ENCODE measurements around the gene PPP1R37. TPM values are rescaled to one million over a fixed set of nuclear protein-coding genes. Genes with fewer than 3 reads are reported as not detected.

PPP1R37 gene
- total and polyA plus RNA-seq, 5 donors from 2014 or later: 0.61 to 17.4 (median 0.69) TPM

DNA sequence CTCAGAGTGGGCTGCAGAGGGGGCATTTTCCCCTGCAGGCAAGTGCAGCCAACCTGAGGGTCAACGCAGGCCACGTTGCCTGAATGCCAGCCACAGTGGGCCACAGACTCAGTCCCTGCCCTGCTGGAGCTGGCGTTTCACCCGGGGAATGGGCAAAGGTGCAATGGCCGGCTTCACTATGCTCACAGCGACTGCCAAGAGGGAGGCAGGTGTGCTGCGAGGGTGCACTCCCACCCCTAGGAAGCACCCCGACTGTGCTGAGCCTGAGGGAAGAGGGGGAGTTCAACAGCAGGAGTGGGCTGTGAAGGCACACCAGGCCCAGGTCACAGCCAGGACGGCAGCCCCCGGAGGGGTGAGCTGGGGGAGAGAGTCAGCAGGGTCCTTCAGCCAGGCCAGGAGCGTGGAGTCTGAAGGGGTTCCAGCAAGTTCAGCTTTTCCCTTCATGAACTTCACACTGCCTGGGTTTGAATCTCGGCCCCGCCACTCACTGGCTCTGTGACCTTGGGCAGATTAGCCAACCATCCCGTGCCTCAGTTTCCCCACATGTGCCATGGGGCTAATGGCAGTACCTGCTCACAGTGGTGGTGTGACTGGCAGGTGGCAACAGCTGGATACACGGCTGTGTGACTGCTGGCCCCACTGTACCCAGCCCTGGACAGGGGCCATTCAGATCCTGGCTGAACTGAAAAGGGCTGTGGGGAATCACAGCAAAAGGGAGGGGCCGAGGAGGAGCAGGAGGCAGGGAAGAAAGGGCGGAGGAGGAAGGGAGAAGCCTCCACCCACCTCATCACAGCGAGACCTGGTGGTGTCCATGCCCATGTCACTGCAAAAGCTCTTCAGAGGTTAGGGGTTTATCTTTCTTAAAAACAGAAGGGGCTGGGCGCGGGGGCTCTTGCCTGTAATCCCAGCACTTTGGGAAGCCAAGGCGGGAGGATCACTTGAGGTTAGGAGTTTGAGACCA, 77.4 kb downstream of the PPP1R37 start:
- H3K36me3 ChIP-seq (ENCODE audit: control insufficient read depth, insufficient read depth, low read length): no peaks in the 10 kb centered on the region
- DNase-seq: no peak
- Mint-ChIP-seq H3K4me3 (peak overlapping the region; percentile 76 to 91 (median 80)), H3K27me3 (no peaks in the 10 kb centered on the region), H3K4me1 (peaks cover 5 to 58% (median 16%) of the 10 kb centered on the region in 4 donors), H3K9me3 (no peaks in the 10 kb centered on the region), H3K27ac (peak overlapping the region; percentile 76 to 90 (median 86)), H3K36me3 (no peaks in the 10 kb centered on the region)
- no peak for ATAC-seq (ENCODE audit: low read depth in 2 of 2)
- H3K27ac ChIP-seq (ENCODE audit: insufficient read depth, low read length, poor library complexity, severe bottlenecking): no peak overlapping the region
- H3K9me3 ChIP-seq (ENCODE audit: control insufficient read depth in 2 of 2, low read length in 2 of 2): no peaks in the 10 kb centered on the region
- no peaks in the 10 kb centered on the region for H3K27me3 ChIP-seq (ENCODE audit: control insufficient read depth, insufficient read depth, low read length)
- no peak overlapping the region for H3K4me3 ChIP-seq (ENCODE audit: low read depth, low read length)
- peaks cover 37% of the 10 kb centered on the region for H3K4me1 ChIP-seq (ENCODE audit: control insufficient read depth, insufficient read depth, low read length, poor library complexity, severe bottlenecking)

GRCh38 chr19:45171211-45171623, 78.2 kb downstream of the PPP1R37 start:
- DNase-seq: peak in 2 of 3 donors; percentile 28 to 88
- H3K36me3 Mint-ChIP-seq: no peaks in the 10 kb centered on the region
- peak; percentile 82 to 86 for ATAC-seq (ENCODE audit: low read depth in 2 of 2)
- Histone ChIP-seq H3K4me3 (ENCODE audit: low read depth, low read length) (peak overlapping the region; percentile 77), H3K27me3 (ENCODE audit: control insufficient read depth, insufficient read depth, low read length) (no peaks in the 10 kb centered on the region), H3K27ac (ENCODE audit: insufficient read depth, low read length, poor library complexity, severe bottlenecking) (peak overlapping the region; percentile 61), H3K36me3 (ENCODE audit: control insufficient read depth, insufficient read depth, low read length) (no peaks in the 10 kb centered on the region), H3K9me3 (ENCODE audit: control insufficient read depth in 2 of 2, low read length in 2 of 2) (no peaks in the 10 kb centered on the region), H3K4me1 (ENCODE audit: control insufficient read depth, insufficient read depth, low read length, poor library complexity, severe bottlenecking) (peaks cover 37% of the 10 kb centered on the region)
- H3K27me3 Mint-ChIP-seq: no peaks in the 10 kb centered on the region
- H3K4me3 Mint-ChIP-seq: peak overlapping the region; percentile 76 to 91 (median 80)
- no peaks in the 10 kb centered on the region for H3K9me3 Mint-ChIP-seq
- peak overlapping the region; percentile 86 to 98 (median 90) for H3K27ac Mint-ChIP-seq
- H3K4me1 Mint-ChIP-seq: peaks cover 5 to 58% (median 17%) of the 10 kb centered on the region in 4 donors

- Mint-ChIP-seq H3K27ac (peak overlapping the region; percentile 86 to 98 (median 87)), H3K4me3 (peak overlapping the region; percentile 62 to 76 (median 72)), H3K27me3 (no peaks in the 10 kb centered on the region), H3K9me3 (no peaks in the 10 kb centered on the region), H3K36me3 (no peaks in the 10 kb centered on the region), H3K4me1 (peaks cover 5 to 57% (median 17%) of the 10 kb centered on the region in 4 donors)
- DNase-seq: peak in 2 of 3 donors; percentile 19 to 83
- H3K27me3 ChIP-seq (ENCODE audit: control insufficient read depth, insufficient read depth, low read length): no peaks in the 10 kb centered on the region
- peaks cover 41% of the 10 kb centered on the region for H3K4me1 ChIP-seq (ENCODE audit: control insufficient read depth, insufficient read depth, low read length, poor library complexity, severe bottlenecking)
- ATAC-seq (ENCODE audit: low read depth in 2 of 2): peak; percentile 61 to 64
- H3K4me3 ChIP-seq (ENCODE audit: low read depth, low read length): no peak overlapping the region
- no peaks in the 10 kb centered on the region for H3K9me3 ChIP-seq (ENCODE audit: control insufficient read depth in 2 of 2, low read length in 2 of 2)
- H3K27ac ChIP-seq (ENCODE audit: insufficient read depth, low read length, poor library complexity, severe bottlenecking): peak overlapping the region; percentile 61
- H3K36me3 ChIP-seq (ENCODE audit: control insufficient read depth, insufficient read depth, low read length): no peaks in the 10 kb centered on the region
These were observed 79.2 kb downstream of the PPP1R37 start for GRCh38 chr19:45172173-45172572.

DNA sequence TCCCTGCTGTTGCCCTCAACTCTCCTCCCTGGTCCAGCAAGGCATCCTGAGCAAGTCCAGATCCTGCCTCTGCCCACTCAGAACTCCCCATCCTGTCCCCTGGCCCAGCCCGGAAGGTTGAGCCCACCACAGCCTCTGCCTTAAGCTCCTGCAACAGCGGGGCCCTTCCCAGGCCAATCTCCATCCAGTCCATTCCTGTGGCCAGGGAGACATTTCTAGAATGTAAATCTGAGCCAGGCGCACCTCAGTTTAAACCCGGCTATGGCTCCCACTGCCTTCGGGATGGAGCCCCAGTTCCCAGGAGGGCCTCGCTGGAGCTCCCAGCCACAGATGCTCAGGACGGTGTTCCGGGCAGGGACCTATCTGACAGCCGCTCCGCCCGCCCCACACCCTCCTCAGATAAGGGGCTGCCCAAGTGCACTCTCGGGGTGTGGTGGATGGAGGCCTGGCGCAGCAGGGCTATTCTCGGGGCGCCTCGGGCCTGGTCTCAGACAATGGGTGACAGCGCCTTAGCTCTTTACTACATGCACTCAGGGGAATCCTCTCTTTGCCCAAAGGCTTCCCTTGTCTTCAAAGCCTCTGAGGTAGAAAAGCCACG, 79.7 kb downstream of the PPP1R37 start:
- no peak overlapping the region for H3K4me3 ChIP-seq (ENCODE audit: low read depth, low read length)
- no peaks in the 10 kb centered on the region for H3K36me3 Mint-ChIP-seq
- no peaks in the 10 kb centered on the region for H3K9me3 Mint-ChIP-seq
- H3K27me3 Mint-ChIP-seq: no peaks in the 10 kb centered on the region
- ATAC-seq (ENCODE audit: low read depth in 2 of 2): no peak
- H3K27me3 ChIP-seq (ENCODE audit: control insufficient read depth, insufficient read depth, low read length): no peaks in the 10 kb centered on the region
- no peak for DNase-seq
- peak overlapping the region; percentile 61 for H3K27ac ChIP-seq (ENCODE audit: insufficient read depth, low read length, poor library complexity, severe bottlenecking)
- peaks cover 5 to 62% (median 21%) of the 10 kb centered on the region in 4 donors for H3K4me1 Mint-ChIP-seq
- H3K4me1 ChIP-seq (ENCODE audit: control insufficient read depth, insufficient read depth, low read length, poor library complexity, severe bottlenecking): peaks cover 46% of the 10 kb centered on the region
- peak overlapping the region in 3 of 4 donors; percentile 62 to 76 (median 70) for H3K4me3 Mint-ChIP-seq
- no peaks in the 10 kb centered on the region for H3K36me3 ChIP-seq (ENCODE audit: control insufficient read depth, insufficient read depth, low read length)
- H3K9me3 ChIP-seq (ENCODE audit: control insufficient read depth in 2 of 2, low read length in 2 of 2): no peaks in the 10 kb centered on the region
- H3K27ac Mint-ChIP-seq: peak overlapping the region; percentile 86 to 98 (median 87)

DNA sequence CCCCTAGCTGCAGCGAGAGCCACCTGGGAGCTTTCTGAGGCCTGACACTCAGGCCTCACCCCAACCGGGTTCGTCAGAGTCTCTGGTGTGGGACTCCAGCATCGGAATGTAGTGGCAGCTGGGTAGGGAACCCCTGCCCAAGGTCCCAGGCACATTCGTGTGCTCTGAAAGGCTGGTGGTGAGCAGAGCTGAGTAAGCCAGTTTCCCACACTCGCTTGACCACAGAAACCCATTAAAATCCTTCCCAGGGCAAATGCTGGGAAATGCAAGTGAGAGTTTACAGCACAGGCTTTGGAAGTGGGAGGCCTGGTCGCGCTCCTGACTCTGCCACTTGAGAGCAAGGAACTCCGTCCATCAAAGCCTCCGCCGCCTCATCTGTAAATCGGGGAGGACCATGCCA, 80.8 kb downstream of the PPP1R37 start:
- peak overlapping the region in 1 of 4 donors; percentile 18 for H3K4me3 Mint-ChIP-seq
- H3K4me3 ChIP-seq (ENCODE audit: low read depth, low read length): no peak overlapping the region
- DNase-seq (no peak), ATAC-seq (ENCODE audit: low read depth in 2 of 2) (no peak)
- H3K4me1 Mint-ChIP-seq: peaks cover 5 to 69% (median 25%) of the 10 kb centered on the region in 4 donors
- H3K36me3 Mint-ChIP-seq: no peaks in the 10 kb centered on the region
- H3K9me3 ChIP-seq (ENCODE audit: control insufficient read depth in 2 of 2, low read length in 2 of 2): no peaks in the 10 kb centered on the region
- no peak overlapping the region for H3K27ac Mint-ChIP-seq
- H3K4me1 ChIP-seq (ENCODE audit: control insufficient read depth, insufficient read depth, low read length, poor library complexity, severe bottlenecking): peaks cover 48% of the 10 kb centered on the region
- H3K36me3 ChIP-seq (ENCODE audit: control insufficient read depth, insufficient read depth, low read length): no peaks in the 10 kb centered on the region
- no peaks in the 10 kb centered on the region for H3K27me3 ChIP-seq (ENCODE audit: control insufficient read depth, insufficient read depth, low read length)
- no peaks in the 10 kb centered on the region for H3K27me3 Mint-ChIP-seq
- H3K9me3 Mint-ChIP-seq: no peaks in the 10 kb centered on the region
- H3K27ac ChIP-seq (ENCODE audit: insufficient read depth, low read length, poor library complexity, severe bottlenecking): no peak overlapping the region

DNA sequence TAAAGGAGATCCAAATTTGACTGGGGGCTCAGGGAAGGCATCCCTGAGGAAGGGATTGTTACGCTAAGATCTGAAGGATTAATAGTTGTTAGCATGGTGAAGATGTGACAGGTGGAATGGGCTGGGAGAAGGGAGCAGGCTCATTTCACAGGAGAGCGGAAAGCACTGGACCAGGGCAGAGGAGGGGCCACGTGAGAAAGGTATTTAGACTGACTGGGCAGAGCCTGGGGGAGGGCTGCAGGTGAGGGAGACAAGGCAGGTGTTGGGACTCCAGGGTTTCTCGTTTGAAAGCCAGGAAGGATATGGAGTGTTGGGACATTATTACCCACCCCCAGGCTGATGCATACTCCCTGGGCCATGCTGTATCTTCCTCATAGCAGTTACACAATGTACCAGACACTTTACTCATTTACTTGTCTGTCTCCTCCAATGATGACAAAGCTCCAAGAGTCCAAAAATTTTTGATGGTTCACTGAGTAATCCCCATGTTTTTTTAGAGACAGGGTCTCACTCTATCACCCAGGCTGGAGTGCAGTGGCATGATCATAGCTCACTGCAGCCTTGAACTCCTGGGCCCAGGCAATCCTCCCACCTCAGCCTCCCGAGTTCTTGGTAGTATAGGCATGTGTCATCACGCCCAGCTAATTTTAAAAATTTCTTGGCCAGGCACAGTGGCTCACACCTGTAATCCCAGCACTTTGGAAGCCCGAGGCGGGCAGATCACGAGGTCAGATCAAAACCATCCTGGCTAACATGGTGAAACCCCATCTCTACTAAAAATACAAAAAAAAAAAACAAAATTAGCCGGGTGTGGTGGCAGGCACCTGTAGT, 82.8 kb downstream of the PPP1R37 start:
- ATAC-seq (ENCODE audit: low read depth in 2 of 2) (no peak), DNase-seq (no peak)
- Histone ChIP-seq H3K27ac (ENCODE audit: insufficient read depth, low read length, poor library complexity, severe bottlenecking) (no peak overlapping the region), H3K4me3 (ENCODE audit: low read depth, low read length) (no peak overlapping the region), H3K27me3 (ENCODE audit: control insufficient read depth, insufficient read depth, low read length) (no peaks in the 10 kb centered on the region), H3K9me3 (ENCODE audit: control insufficient read depth in 2 of 2, low read length in 2 of 2) (no peaks in the 10 kb centered on the region), H3K4me1 (ENCODE audit: control insufficient read depth, insufficient read depth, low read length, poor library complexity, severe bottlenecking) (peaks cover 56% of the 10 kb centered on the region), H3K36me3 (ENCODE audit: control insufficient read depth, insufficient read depth, low read length) (no peaks in the 10 kb centered on the region)
- H3K4me3 Mint-ChIP-seq: peak overlapping the region; percentile 67 to 89 (median 76)
- no peaks in the 10 kb centered on the region for H3K36me3 Mint-ChIP-seq
- no peaks in the 10 kb centered on the region for H3K9me3 Mint-ChIP-seq
- H3K27me3 Mint-ChIP-seq: no peaks in the 10 kb centered on the region
- peak overlapping the region; percentile 28 to 67 (median 65) for H3K27ac Mint-ChIP-seq
- peaks cover 5 to 66% (median 25%) of the 10 kb centered on the region in 4 donors for H3K4me1 Mint-ChIP-seq

DNA sequence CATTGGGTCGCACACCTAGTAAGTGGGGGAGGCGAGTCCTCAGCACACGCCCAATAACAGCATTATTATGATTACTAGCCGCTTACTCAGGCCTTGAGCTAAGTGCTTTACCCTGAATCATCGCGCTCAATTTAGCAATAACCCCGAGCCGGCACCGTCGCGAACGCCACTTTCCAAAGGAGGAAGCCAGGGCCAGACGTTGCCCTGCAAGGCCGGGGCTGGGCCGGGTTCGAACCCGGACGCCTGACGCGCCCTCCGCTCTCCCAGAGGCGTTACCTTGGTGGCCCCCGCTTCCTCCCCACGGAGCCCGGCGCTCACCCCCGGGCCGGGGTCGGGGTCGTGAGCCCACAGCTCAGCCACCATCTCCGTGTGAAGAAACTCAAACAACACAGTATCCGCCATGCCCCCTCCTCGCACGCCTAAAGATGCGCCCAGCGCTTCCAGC, 84.9 kb downstream of the PPP1R37 start, which contains the start of gene TRAPPC6A:
TRAPPC6A (minus strand) TSS at position 421 of the 445 bp plus-strand sequence; CDS start at position 402, 19 bp downstream.
- no peak for DNase-seq
- Histone ChIP-seq H3K4me3 (ENCODE audit: low read depth, low read length) (peak within 1 kb of the TSS; percentile 88), H3K9me3 (ENCODE audit: control insufficient read depth in 2 of 2, low read length in 2 of 2) (no peaks in the 10 kb centered on the region), H3K27ac (ENCODE audit: insufficient read depth, low read length, poor library complexity, severe bottlenecking) (peak within 1 kb of the TSS; percentile 94), H3K4me1 (ENCODE audit: control insufficient read depth, insufficient read depth, low read length, poor library complexity, severe bottlenecking) (peaks cover 46% of the 10 kb centered on the region), H3K27me3 (ENCODE audit: control insufficient read depth, insufficient read depth, low read length) (no peaks in the 10 kb centered on the region), H3K36me3 (ENCODE audit: control insufficient read depth, insufficient read depth, low read length) (peaks cover 4% of the 10 kb centered on the region)
- ATAC-seq (ENCODE audit: low read depth in 2 of 2): no peak
- peak within 1 kb of the TSS; percentile 90 to 95 (median 93) for H3K4me3 Mint-ChIP-seq
- peaks cover 0 to 64% (median 24%) of the 10 kb centered on the region in 4 donors for H3K4me1 Mint-ChIP-seq
- no peaks in the 10 kb centered on the region for H3K27me3 Mint-ChIP-seq
- H3K36me3 Mint-ChIP-seq: peaks cover 11% of the 10 kb centered on the region
- peak within 1 kb of the TSS; percentile 97 to 98 (median 98) for H3K27ac Mint-ChIP-seq
- H3K9me3 Mint-ChIP-seq: no peaks in the 10 kb centered on the region

Data from CD4-positive, CD25-positive, alpha-beta regulatory T cell (primary cell).